HepG2 (cell line): ENCODE data around the gene NAB2. TPM values are rescaled to one million over a fixed set of nuclear protein-coding genes. Genes with fewer than 3 reads are reported as not detected.

Experiments used
- AHR ChIP-seq: IDR thresholded peaks from 2 replicates; pipeline ENCODE4 v1.6.1; 2018; ENCODE audit warnings: missing genetic modification reagents, missing compliant biosample characterization
- AKAP8 ChIP-seq: sonication (generic); formaldehyde crosslinking; IDR thresholded peaks from 2 replicates; pipeline ENCODE4 v1.5.1; 2020; ENCODE audit warnings: mild to moderate bottlenecking, missing genetic modification reagents
- CEBPG ChIP-seq: IDR thresholded peaks from 2 replicates; pipeline ENCODE4 v1.6.1; 2016
- DMTF1 ChIP-seq: sonication (generic); formaldehyde crosslinking; IDR thresholded peaks from 2 replicates; pipeline ENCODE4 v1.4.0; 2020; ENCODE audit warnings: mild to moderate bottlenecking, missing genetic modification reagents
- FOXP4 ChIP-seq: sonication (generic); formaldehyde crosslinking; IDR thresholded peaks from 2 replicates; pipeline ENCODE4 v1.4.0; 2020; ENCODE audit warnings: missing genetic modification reagents
- HNRNPL ChIP-seq: fragments of 200-400 bp; formaldehyde crosslinking; IDR thresholded peaks from 2 replicates; pipeline ENCODE4 v1.6.1; 2017; ENCODE audit warnings: mild to moderate bottlenecking, low read depth, low read length
- HOXA7 ChIP-seq: sonication (generic); formaldehyde crosslinking; IDR thresholded peaks from 2 replicates; pipeline ENCODE4 v1.8.1; 2022; ENCODE audit warnings: mild to moderate bottlenecking, missing genetic modification reagents, moderate library complexity
- HOXD1 ChIP-seq: sonication (generic); formaldehyde crosslinking; IDR thresholded peaks from 2 replicates; pipeline ENCODE4 v1.5.0; 2020; ENCODE audit warnings: missing genetic modification reagents
- JUNB ChIP-seq: sonication (generic); formaldehyde crosslinking; IDR thresholded peaks from 2 replicates; pipeline ENCODE4 v1.8.0; 2022; ENCODE audit warnings: missing genetic modification reagents, mild to moderate bottlenecking, borderline replicate concordance
- MAFK ChIP-seq, 2 experiments: IDR thresholded peaks in 1 of 2; conservative IDR thresholded peaks in 1 of 2; 2 replicates each; pipeline ENCODE4 v1.6.1; 2011; ENCODE audit warnings: improper control_type of control experiment in 2 of 2, low read length in 2 of 2
- MIXL1 ChIP-seq: IDR thresholded peaks from 2 replicates; pipeline ENCODE4 v1.6.1; 2016
- SIX4 ChIP-seq: sonication (generic); formaldehyde crosslinking; IDR thresholded peaks from 2 replicates; pipeline ENCODE4 v1.4.0; 2020; ENCODE audit warnings: missing genetic modification reagents
- SMC3 ChIP-seq: IDR thresholded peaks from 2 replicates; pipeline ENCODE4 v1.6.1; 2011; ENCODE audit warnings: low read length, improper control_type of control experiment
- THRA ChIP-seq: sonication (generic); formaldehyde crosslinking; IDR thresholded peaks from 2 replicates; pipeline ENCODE4 v1.4.0; 2020; ENCODE audit warnings: missing genetic modification reagents, borderline replicate concordance
- ZBTB37 ChIP-seq: sonication (generic); formaldehyde crosslinking; IDR thresholded peaks from 2 replicates; pipeline ENCODE4 v1.4.0; 2020; ENCODE audit warnings: mild to moderate bottlenecking, missing genetic modification reagents
- ZNF101 ChIP-seq: sonication (generic); formaldehyde crosslinking; IDR thresholded peaks from 2 replicates; pipeline ENCODE4 v1.4.0; 2020; ENCODE audit warnings: mild to moderate bottlenecking, low read depth, missing genetic modification reagents, borderline replicate concordance
- ZNF224 ChIP-seq: sonication (generic); formaldehyde crosslinking; IDR thresholded peaks from 2 replicates; pipeline ENCODE4 v1.5.0; 2020; ENCODE audit warnings: mild to moderate bottlenecking, missing genetic modification reagents
- ZNF367 ChIP-seq: sonication (generic); formaldehyde crosslinking; IDR thresholded peaks from 2 replicates; pipeline ENCODE4 v1.4.0; 2020; ENCODE audit warnings: missing genetic modification reagents, borderline replicate concordance
- ZSCAN12 ChIP-seq: sonication (generic); formaldehyde crosslinking; IDR thresholded peaks from 2 replicates; pipeline ENCODE4 v1.9.0; 2021; ENCODE audit warnings: mild to moderate bottlenecking, missing genetic modification reagents
- polyA plus RNA-seq, 8 experiments: library from polyadenylated mRNA; depleted of rRNA in 3 of 8; stranded (reverse) in 7 of 8; unstranded in 1 of 8; fragments of >200 nt; fragmentation: Illumina TruSeq in 4 of 8; extraction: Trizol in 4 of 8; gene quantifications; 2 replicates each; pipeline versions ENCODE4 v1.2.1 to v1.2.3, GENCODE V29; 2011 to 2016; ENCODE audit warnings: low read depth in 4 of 8, missing spikeins in 1 of 8, mixed read lengths in 1 of 8; ENCODE audit not compliant: insufficient read depth in 1 of 8
- total RNA-seq, 5 experiments: library from RNA; depleted of rRNA; stranded (reverse); fragments of >200 nt; fragmentation: Illumina TruSeq; extraction: Trizol; gene quantifications; 2 replicates each; pipeline ENCODE4 v1.2.3, GENCODE V29; 2016; ENCODE audit warnings: low read depth in 1 of 5

NAB2 gene
- total and polyA plus RNA-seq, 2 of the 13 experiments (the other 11 are each of a cell fraction or from before 2014, with no cell fraction given) = 11.7 to 12.9 TPM

GRCh38 chr12:57101892-57102695, 13.2 kb downstream of the NAB2 start (continued):
- peak; percentile 68 for TF ChIP-seq FOXP4 (CRISPR knock-in tag)
- TF ChIP-seq AKAP8 (CRISPR knock-in tag) = no peak
- no peak; the same call in 1 of the 2 replicates for TF ChIP-seq SIX4 (CRISPR knock-in tag)
- TF ChIP-seq MIXL1 (CRISPR knock-in tag) = 0 out of 2 replicates have a peak, but pooled peaks have one; percentile 13
- no peak for TF ChIP-seq HOXA7 (CRISPR knock-in tag)
- TF ChIP-seq ZSCAN12 (CRISPR knock-in tag) = no peak
- TF ChIP-seq HOXD1 = no peak; the same call in 1 of the 2 replicates
- TF ChIP-seq ZBTB37 (CRISPR knock-in tag) = peak; percentile 72
- no peak for TF ChIP-seq DMTF1 (CRISPR knock-in tag)
- TF ChIP-seq JUNB = peak; percentile 94
- TF ChIP-seq ZNF367 (CRISPR knock-in tag) = no peak
- 0 out of 2 replicates have a peak, but pooled peaks have one; percentile 75 for TF ChIP-seq ZNF224 (CRISPR knock-in tag)
- no peak for TF ChIP-seq HNRNPL
- TF ChIP-seq CEBPG (CRISPR knock-in tag) = peak; percentile 28
- no peak for TF ChIP-seq SMC3
- no peak for TF ChIP-seq MAFK (conservative IDR thresholded peaks at IDR 0.05 in 1 of 2, IDR thresholded peaks at IDR 0.05 in 1 of 2; ENCODE audit: low read length in 2 of 2)
- peak; percentile 78; the same call in 1 of the 2 replicates for TF ChIP-seq THRA (CRISPR knock-in tag)
- no peak for TF ChIP-seq AHR (CRISPR knock-in tag)
- TF ChIP-seq ZNF101 (CRISPR knock-in tag) = no peak
